ENCODE data around the gene NR5A1.

Gene NR5A1

GRCh38 chr9:124506931-124507879 lies at the start of gene NR5A1:
Gene NR5A1, minus strand, starts transcription at chr9:124507399. Its CDS starts 4,004 bp downstream, at chr9:124503395.
- DNase-seq (ENCODE audit: low read depth): no peak

GRCh38 chr9:124555043-124555442 lies 47.8 kb upstream of the NR5A1 start:
- no peak for DNase-seq (ENCODE audit: low read depth)

GRCh38 chr9:124553738-124554137 lies 46.5 kb upstream of the NR5A1 start:
- peak; percentile 74 for DNase-seq (ENCODE audit: low read depth)

- no peak for DNase-seq (ENCODE audit: low read depth)
Measured at GRCh38 chr9:124552273-124552605, 45.0 kb upstream of the NR5A1 start.

GRCh38 chr9:124551472-124552272 lies 44.5 kb upstream of the NR5A1 start:
- DNase-seq (ENCODE audit: low read depth): peak; percentile 73

- DNase-seq (ENCODE audit: low read depth): no peak
Measured at GRCh38 chr9:124550072-124550471, 42.9 kb upstream of the NR5A1 start.

- no peak for DNase-seq (ENCODE audit: low read depth)
Measured at GRCh38 chr9:124549016-124549415, 41.8 kb upstream of the NR5A1 start.

- no peak for DNase-seq (ENCODE audit: low read depth)
Measured at GRCh38 chr9:124544535-124544934, 37.3 kb upstream of the NR5A1 start.

- no peak for DNase-seq (ENCODE audit: low read depth)
Measured at GRCh38 chr9:124541824-124542223, 34.6 kb upstream of the NR5A1 start.

- no peak for DNase-seq (ENCODE audit: low read depth)
Measured at GRCh38 chr9:124537926-124538325, 30.7 kb upstream of the NR5A1 start.

GRCh38 chr9:124535846-124536245 lies 28.6 kb upstream of the NR5A1 start:
- no peak for DNase-seq (ENCODE audit: low read depth)

GRCh38 chr9:124532897-124533296 lies 25.7 kb upstream of the NR5A1 start:
- no peak for DNase-seq (ENCODE audit: low read depth)

GRCh38 chr9:124531115-124531514 lies 23.9 kb upstream of the NR5A1 start:
- no peak for DNase-seq (ENCODE audit: low read depth)

GRCh38 chr9:124530246-124530645 lies 23.0 kb upstream of the NR5A1 start:
- no peak for DNase-seq (ENCODE audit: low read depth)

- DNase-seq (ENCODE audit: low read depth): no peak
Measured at GRCh38 chr9:124527781-124528180, 20.6 kb upstream of the NR5A1 start.

GRCh38 chr9:124526174-124526573 lies 19.0 kb upstream of the NR5A1 start:
- no peak for DNase-seq (ENCODE audit: low read depth)

- DNase-seq (ENCODE audit: low read depth): no peak
Measured at GRCh38 chr9:124522121-124523098, 15.2 kb upstream of the NR5A1 start.

GRCh38 chr9:124521142-124521541 lies 13.9 kb upstream of the NR5A1 start:
- DNase-seq (ENCODE audit: low read depth): no peak

- no peak for DNase-seq (ENCODE audit: low read depth)
Measured at GRCh38 chr9:124520206-124520596, 13.0 kb upstream of the NR5A1 start.

GRCh38 chr9:124518116-124518515 lies 10.9 kb upstream of the NR5A1 start:
- DNase-seq (ENCODE audit: low read depth): no peak

GRCh38 chr9:124517600-124517999 lies 10.4 kb upstream of the NR5A1 start:
- no peak for DNase-seq (ENCODE audit: low read depth)

GRCh38 chr9:124514874-124515273 lies 7.7 kb upstream of the NR5A1 start:
- no peak for DNase-seq (ENCODE audit: low read depth)
